Aorta (tissue), 5 donors: ENCODE measurements around the gene RNLS. TPM values are rescaled to one million over a fixed set of nuclear protein-coding genes. Genes with fewer than 3 reads are reported as not detected.
"Not testable (repeated sequence)": the region's sequence is repeated elsewhere in the genome, so short reads cannot be mapped to it uniquely, and the experiment has no call there.

Source experiments
- ATAC-seq: fragments of 200-7000 bp; cut with Tn5 transposase; one replicate; pipeline ENCODE4 v1.9.1; 2022; ENCODE audit warnings: moderate library complexity; ENCODE audit not compliant: low FRiP score
- DNase-seq, 2 donors: peaks; one replicate each; pipeline ENCODE4 v3.0.0-alpha.2; 2020
- H3K27ac ChIP-seq, 2 donors: one replicate each; pipeline ENCODE4 v1.5.1; 2013; ENCODE audit warnings: low read length in 2 of 2, mild to moderate bottlenecking in 2 of 2, moderate library complexity in 2 of 2, control low read depth in 1 of 2, inconsistent platforms in 1 of 2, low read depth in 1 of 2
- H3K27me3 ChIP-seq, 2 donors: one replicate each; pipeline ENCODE4 v1.6.1; 2013; ENCODE audit warnings: control low read depth in 1 of 2, low read length in 1 of 2, mild to moderate bottlenecking in 1 of 2, moderate library complexity in 1 of 2; ENCODE audit not compliant: insufficient read depth in 2 of 2, control insufficient read depth in 1 of 2
- H3K36me3 ChIP-seq, 2 donors: one replicate each; pipeline ENCODE4 v1.6.1; 2013; ENCODE audit warnings: control low read depth in 1 of 2, low read length in 1 of 2, mild to moderate bottlenecking in 1 of 2; ENCODE audit not compliant: insufficient read depth in 2 of 2, control insufficient read depth in 1 of 2
- H3K4me1 ChIP-seq, 2 donors: one replicate each; pipeline ENCODE4 v1.6.1; 2013; ENCODE audit warnings: low read length in 2 of 2, control low read depth in 1 of 2, mild to moderate bottlenecking in 1 of 2, moderate library complexity in 1 of 2; ENCODE audit not compliant: insufficient read depth in 2 of 2, control insufficient read depth in 1 of 2
- H3K4me3 ChIP-seq, 2 donors: one replicate each; pipeline ENCODE4 v1.5.1; 2013; ENCODE audit warnings: low read length in 2 of 2, control low read depth in 1 of 2, mild to moderate bottlenecking in 1 of 2
- H3K9me3 ChIP-seq: one replicate; pipeline ENCODE4 v1.6.1; 2013; ENCODE audit warnings: mild to moderate bottlenecking, low read length; ENCODE audit not compliant: control insufficient read depth
- WGBS, 2 donors: extraction: QIAGEN DNeasy Blood & Tissue Kit; methylation state at CpG; one replicate each; pipeline ENCODE4 v1.1.7; 2013; 5-methylcytosine and 5-hydroxymethylcytosine counted together
- intact Hi-C, 2 donors: fragments of 100-400 bp; cut with DNase I; formaldehyde crosslinking; loops; one replicate each; pipeline versions ENCODE4 v1.14.2 to v1.15.0; 2022
- polyA plus RNA-seq, 2 donors: library from polyadenylated mRNA; stranded (reverse); fragments of 200-250 nt; gene quantifications; one replicate each; pipeline ENCODE4 v1.2.3, GENCODE V29; 2013
- total RNA-seq, 2 donors: library from RNA; stranded (reverse); fragmentation: NEBNext Ultra II Directional; extraction: Animal tissue kit (Norgen Biotek cat#: 25700); gene quantifications; one replicate each; pipeline ENCODE4 v1.2.1, GENCODE V29; 2021
- donor health status: healthy with polysubstance abuse.
- donor health status: Bipolar disorder and iron deficiency.
- donor health status: DM: no; HTN: no; CAD: no.
- donor health status: DM: no; HTN: no; CAD: no.
- donor health status: DM: yes; HTN: yes; CAD: no.

Gene RNLS
- total and polyA plus RNA-seq, 4 donors, result 6.1 to 9.7 (median 9.5) TPM

DNA sequence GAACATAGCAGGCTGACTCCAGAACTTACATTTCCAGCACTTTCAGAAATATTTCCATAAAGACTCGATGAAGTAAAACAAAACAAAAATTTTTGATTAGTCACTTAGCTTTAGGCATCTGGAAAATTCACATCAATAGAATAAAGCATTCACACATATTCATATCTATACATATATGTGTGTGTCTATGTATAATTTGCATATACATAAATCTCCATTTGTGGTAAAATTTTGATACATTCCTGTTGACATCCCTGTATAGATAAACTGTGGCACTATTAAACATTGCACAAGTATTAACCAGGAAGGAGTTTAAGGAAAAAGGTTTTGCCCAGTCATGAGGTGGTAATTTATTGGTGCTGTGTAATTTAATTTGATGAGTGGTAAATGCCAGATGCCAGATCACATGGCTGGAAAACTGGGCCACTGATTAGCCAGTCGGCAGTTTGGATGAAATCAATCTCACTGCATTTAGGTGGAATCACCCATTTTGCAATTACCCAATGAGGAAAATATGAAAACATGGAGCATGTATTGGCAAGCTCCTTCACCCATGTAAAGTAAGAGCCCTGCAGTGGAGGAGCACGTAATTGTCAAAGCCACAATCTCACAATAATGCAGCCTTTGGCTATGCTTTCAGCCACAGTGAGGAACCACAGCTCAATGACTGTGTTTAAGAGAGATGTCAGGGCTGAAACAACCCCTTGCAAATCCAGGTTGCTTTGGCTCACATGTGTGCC lies 294.6 kb downstream of the RNLS start:
- intact Hi-C loops, result no loop called here
- ATAC-seq, result no peak
- no peaks in the 10 kb centered on the region for H3K36me3 ChIP-seq
- no peak overlapping the region for H3K27ac ChIP-seq
- 79 to 85% methylated on average over 3 of the region's 3 CpGs for WGBS, 2 donors
- no peaks in the 10 kb centered on the region for H3K4me1 ChIP-seq
- DNase-seq, result no peak
- no peaks in the 10 kb centered on the region for H3K27me3 ChIP-seq
- no peak overlapping the region for H3K4me3 ChIP-seq
- H3K9me3 ChIP-seq, result no peaks in the 10 kb centered on the region

DNA sequence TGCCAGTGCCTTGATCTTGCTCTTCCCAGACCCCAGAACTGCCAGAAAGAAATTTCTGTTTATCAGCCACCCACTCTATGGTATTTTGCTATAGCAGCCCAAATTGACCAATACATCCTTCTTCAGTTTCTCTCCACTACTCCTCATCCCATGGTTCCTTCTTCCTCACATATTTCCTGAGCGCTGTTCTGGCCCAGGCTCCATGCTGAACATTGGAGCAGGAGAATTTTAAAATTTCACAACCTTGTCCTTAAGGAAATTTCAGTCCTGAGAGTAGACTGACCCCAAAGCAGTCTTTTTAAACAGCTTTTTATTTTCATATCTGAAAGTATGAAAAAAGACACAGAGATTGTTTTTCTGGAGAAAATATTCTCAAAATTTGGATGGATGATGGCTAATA lies 297.1 kb downstream of the RNLS start:
- DNase-seq (no peak), ATAC-seq (no peak)
- WGBS, 2 donors, result 96 to 100% methylated on average over 1 of the region's 1 CpG
- Histone ChIP-seq H3K36me3 (no peaks in the 10 kb centered on the region), H3K27me3 (no peaks in the 10 kb centered on the region), H3K4me3 (no peak overlapping the region), H3K9me3 (no peaks in the 10 kb centered on the region), H3K4me1 (no peaks in the 10 kb centered on the region), H3K27ac (no peak overlapping the region)
- intact Hi-C loops, result no loop called here

GRCh38 chr10:88281592-88282347 lies 301.3 kb downstream of the RNLS start:
- no peaks in the 10 kb centered on the region for H3K9me3 ChIP-seq
- intact Hi-C loops, result no loop called here
- no peak overlapping the region for H3K4me3 ChIP-seq
- 76 to 79% methylated on average over 6 of the region's 6 CpGs for WGBS, 2 donors
- no peaks in the 10 kb centered on the region for H3K27me3 ChIP-seq
- no peaks in the 10 kb centered on the region for H3K4me1 ChIP-seq
- no peak for ATAC-seq
- DNase-seq, result no peak
- no peaks in the 10 kb centered on the region for H3K36me3 ChIP-seq
- no peak overlapping the region for H3K27ac ChIP-seq

- Histone ChIP-seq H3K4me1 (no peaks in the 10 kb centered on the region), H3K27me3 (no peaks in the 10 kb centered on the region), H3K4me3 (no peak overlapping the region), H3K36me3 (no peaks in the 10 kb centered on the region), H3K9me3 (no peaks in the 10 kb centered on the region), H3K27ac (no peak overlapping the region)
- ATAC-seq (no peak), DNase-seq (no peak)
- intact Hi-C loops, result no loop called here
Observed at GRCh38 chr10:88280518-88280917, 302.6 kb downstream of the RNLS start.

- Histone ChIP-seq H3K9me3 (no peaks in the 10 kb centered on the region), H3K36me3 (no peaks in the 10 kb centered on the region), H3K4me1 (no peaks in the 10 kb centered on the region), H3K27me3 (no peaks in the 10 kb centered on the region), H3K4me3 (no peak overlapping the region), H3K27ac (no peak overlapping the region)
- ATAC-seq, result no peak
- no peak for DNase-seq
- 93 to 96% methylated on average over 2 of the region's 2 CpGs for WGBS, 2 donors
- intact Hi-C loops, result no loop called here
Observed at GRCh38 chr10:88278912-88279311, 304.2 kb downstream of the RNLS start.

DNA sequence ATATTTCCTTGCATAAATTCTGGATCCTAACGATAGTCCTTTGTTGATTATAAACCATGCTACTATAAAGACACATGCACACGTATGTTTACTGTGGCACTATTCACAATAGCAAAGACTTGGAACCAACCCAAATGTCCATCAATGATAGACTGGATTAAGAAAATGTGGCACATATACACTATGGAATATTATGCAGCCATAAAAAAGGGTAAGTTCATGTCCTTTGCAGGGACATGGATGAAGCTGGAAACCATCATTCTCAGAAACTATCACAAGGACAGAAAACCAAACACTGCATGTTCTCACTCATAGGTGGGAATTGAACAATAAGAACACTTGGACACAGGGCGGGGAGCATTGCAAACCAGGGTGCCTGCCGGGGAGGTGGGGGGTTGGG lies 306.2 kb downstream of the RNLS start:
- DNase-seq, ATAC-seq, H3K4me1 ChIP-seq, H3K27me3 ChIP-seq, H3K27ac ChIP-seq, H3K4me3 ChIP-seq, intact Hi-C loops, H3K36me3 ChIP-seq, H3K9me3 ChIP-seq: not testable (repeated sequence)
- WGBS, 2 donors, result 97 to 98% methylated on average over 4 of the region's 4 CpGs

DNA sequence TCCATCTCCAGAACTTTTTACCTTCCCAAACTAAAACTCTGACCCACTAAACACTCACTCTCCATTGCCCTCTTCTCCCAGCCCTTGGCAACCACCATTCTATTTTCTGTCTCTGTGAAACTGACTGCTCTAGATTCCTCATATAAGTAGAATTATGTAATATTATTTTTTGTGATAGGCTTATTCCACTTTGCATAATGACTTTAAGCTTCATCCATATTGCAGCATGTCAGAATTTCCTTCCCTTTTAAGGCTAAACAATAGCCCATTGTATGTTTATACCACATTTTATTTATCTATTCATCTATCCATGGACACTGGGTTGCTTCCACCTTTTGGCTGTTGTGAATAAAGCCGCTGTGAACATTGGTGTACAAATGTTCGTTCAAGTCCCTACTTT lies 308.8 kb downstream of the RNLS start:
- intact Hi-C loops, result no loop called here
- DNase-seq (no peak), ATAC-seq (no peak)
- H3K4me3 ChIP-seq, result no peak overlapping the region
- H3K9me3 ChIP-seq, result no peaks in the 10 kb centered on the region
- no peaks in the 10 kb centered on the region for H3K27me3 ChIP-seq
- H3K27ac ChIP-seq, result no peak overlapping the region
- no peaks in the 10 kb centered on the region for H3K36me3 ChIP-seq
- H3K4me1 ChIP-seq, result no peaks in the 10 kb centered on the region
- 94 to 95% methylated on average over 2 of the region's 2 CpGs for WGBS, 2 donors

- Histone ChIP-seq H3K4me1 (no peaks in the 10 kb centered on the region), H3K4me3 (no peak overlapping the region), H3K36me3 (no peaks in the 10 kb centered on the region), H3K27ac (no peak overlapping the region), H3K27me3 (no peaks in the 10 kb centered on the region), H3K9me3 (no peaks in the 10 kb centered on the region)
- no peak for DNase-seq
- intact Hi-C loops, result no loop called here
- ATAC-seq, result no peak
- WGBS, 2 donors, result 70 to 71% methylated on average over 4 of the region's 4 CpGs
Observed at GRCh38 chr10:88273567-88273966, 309.6 kb downstream of the RNLS start.
